B cell (primary cell): ENCODE results near the gene MCF2L. TPM values are rescaled to one million over a fixed set of nuclear protein-coding genes. Genes with fewer than 3 reads are reported as not detected.

ENCODE experiments used
- ATAC-seq: fragments of 200-7000 bp; cut with Tn5 transposase; one replicate; pipeline ENCODE4 v1.10.0; 2021; ENCODE audit warnings: low read depth, mild to moderate bottlenecking, moderate number of reproducible peaks, moderate library complexity
- CTCF ChIA-PET: fragments of 350-600 bp; sonication (Branson Sonifier 250); formaldehyde crosslinking; loops from one replicate; lab custom pipeline; 2021; ENCODE audit warnings: antibody characterized with exemption, inconsistent platforms; lab: Charles Lee
- POLR2A ChIA-PET: fragments of 350-600 bp; sonication (Branson Sonifier 250); formaldehyde crosslinking; loops from one replicate; lab custom pipeline; 2021; ENCODE audit warnings: antibody characterized with exemption; lab: Charles Lee
- DNase-seq: peaks from one replicate; pipeline ENCODE4 v3.0.0; 2013
- H2AFZ ChIP-seq: 2 replicates; pipeline ENCODE4 v1.6.1; 2012; ENCODE audit warnings: mild to moderate bottlenecking, low read depth, low read length; ENCODE audit not compliant: insufficient read depth, poor library complexity, severe bottlenecking
- H3K27ac ChIP-seq, 2 donors: 1 replicate in 1 of 2; 2 replicates in 1 of 2; pipeline ENCODE4 v1.5.1; 2012 to 2013; ENCODE audit warnings: low read length in 2 of 2, mild to moderate bottlenecking in 2 of 2, moderate library complexity in 1 of 2
- H3K27me3 ChIP-seq, 4 experiments: fragments of 200-600 bp in 1 of 4; sonication (generic) in 1 of 4; replicated peaks in 1 of 4; 1 replicate in 2 of 4; 2 replicates in 2 of 4; pipeline versions ENCODE4 v1.6.1 to v1.7.0; 2013 to 2016; ENCODE audit warnings: low read length in 3 of 4, mild to moderate bottlenecking in 2 of 4, mixed read lengths in 1 of 4, moderate library complexity in 1 of 4; ENCODE audit not compliant: insufficient read depth in 4 of 4, control insufficient read depth in 3 of 4; ENCODE audit errors: control extremely low read depth in 1 of 4
- H3K36me3 ChIP-seq, 2 experiments: replicated peaks in 1 of 2; 1 replicate in 1 of 2; 2 replicates in 1 of 2; pipeline versions ENCODE4 v1.6.1 to v1.7.1; 2013; ENCODE audit warnings: low read length in 1 of 2; ENCODE audit not compliant: insufficient read depth in 2 of 2, control insufficient read depth in 1 of 2; ENCODE audit errors: control extremely low read depth in 1 of 2, extremely low read depth in 1 of 2
- H3K4me1 ChIP-seq, 2 donors: fragments of 200-600 bp in 1 of 2; sonication (generic) in 1 of 2; 1 replicate in 1 of 2; 2 replicates in 1 of 2; pipeline versions ENCODE4 v1.5.1 to v1.6.1; 2013 to 2017; ENCODE audit warnings: low read length in 2 of 2; ENCODE audit not compliant: control insufficient read depth in 2 of 2, insufficient read depth in 2 of 2
- H3K4me2 ChIP-seq: replicated peaks from 2 replicates; pipeline ENCODE3; 2012; ENCODE audit warnings: mild to moderate bottlenecking, low read depth, low read length; ENCODE audit not compliant: poor library complexity, severe bottlenecking
- H3K4me3 ChIP-seq, 5 experiments: fragments of 200-600 bp in 1 of 5; sonication (generic) in 1 of 5; 1 replicate in 3 of 5; 2 replicates in 2 of 5; pipeline versions ENCODE4 v1.5.1 to v1.7.0; 2011 to 2016; ENCODE audit warnings: low read length in 4 of 5, mild to moderate bottlenecking in 4 of 5, low read depth in 2 of 5, control low read depth in 1 of 5, moderate library complexity in 1 of 5; ENCODE audit not compliant: insufficient read depth in 1 of 5; ENCODE audit errors: control extremely low read depth in 1 of 5, extremely low read depth in 1 of 5
- H3K79me2 ChIP-seq: fragments of 200-600 bp; sonication (generic); one replicate; pipeline ENCODE4 v1.6.0; 2016; ENCODE audit warnings: low read length; ENCODE audit not compliant: control insufficient read depth, insufficient read depth
- H3K9ac ChIP-seq: fragments of 200-600 bp; sonication (generic); 2 replicates; pipeline ENCODE4 v1.6.1; 2017; ENCODE audit warnings: mild to moderate bottlenecking, low read length, moderate library complexity
- H3K9me3 ChIP-seq, 3 donors: one replicate each; pipeline versions ENCODE4 v1.6.1 to v1.7.1; 2013; ENCODE audit warnings: low read length in 2 of 3; ENCODE audit not compliant: control insufficient read depth in 2 of 3, insufficient read depth in 1 of 3; ENCODE audit errors: control extremely low read depth in 1 of 3
- H4K20me1 ChIP-seq: 2 replicates; pipeline ENCODE4 v1.6.0; 2012; ENCODE audit warnings: mild to moderate bottlenecking, low read length; ENCODE audit not compliant: insufficient read depth, control insufficient read depth, poor library complexity, severe bottlenecking
- H3K27ac Mint-ChIP-seq: one replicate; pipeline ENCODE4 v1.8.0; 2021; ENCODE audit warnings: mixed read lengths
- H3K27me3 Mint-ChIP-seq: one replicate; pipeline ENCODE4 v1.8.0; 2021; ENCODE audit warnings: mixed read lengths
- H3K4me1 Mint-ChIP-seq: one replicate; pipeline ENCODE4 v1.8.0; 2021; ENCODE audit warnings: mixed read lengths
- H3K4me3 Mint-ChIP-seq: one replicate; pipeline ENCODE4 v1.8.0; 2021; ENCODE audit warnings: mixed read lengths
- H3K9me3 Mint-ChIP-seq: one replicate; pipeline ENCODE4 v1.8.0; 2022; ENCODE audit warnings: mixed read lengths; ENCODE audit not compliant: insufficient read depth
- EZH2 ChIP-seq: IDR thresholded peaks from 2 replicates; pipeline ENCODE4 v1.6.1; 2012; ENCODE audit warnings: borderline replicate concordance, low read depth, mild to moderate bottlenecking, moderate library complexity, low read length; ENCODE audit not compliant: insufficient read depth, poor library complexity, severe bottlenecking
- WGBS: methylation state at CpG from one replicate; pipeline ENCODE4 v1.1.5; 2013; ENCODE audit warnings: missing lambda C conversion rate; ENCODE audit not compliant: insufficient coverage; 5-methylcytosine and 5-hydroxymethylcytosine counted together
- intact Hi-C: fragments of 100-400 bp; cut with micrococcal nuclease; formaldehyde crosslinking; loops from one replicate; pipeline ENCODE4 v1.10.0; 2022
- polyA plus RNA-seq: library from polyadenylated mRNA; depleted of rRNA; stranded (reverse); fragments of >200 nt; gene quantifications from 2 replicates; pipeline ENCODE4 v1.2.3, GENCODE V29; 2012
- total RNA-seq, 2 donors: library from RNA; stranded (reverse); fragments of 120-200 nt in 1 of 2; gene quantifications; 1 replicate in 1 of 2; 2 replicates in 1 of 2; pipeline versions ENCODE4 v1.2.3 to v1.2.4, GENCODE V29; 2013 to 2022
- TF ChIP-seq, protein P1 (sequence below): fragments of 200-600 bp; IDR thresholded peaks from one replicate; pipeline ENCODE4 v1.8.0; 2022; ENCODE audit warnings: antibody characterized with exemption, mild to moderate bottlenecking

The MCF2L gene
- total and polyA plus RNA-seq, 2 donors (not counting 1 experiment from before 2014, with no cell fraction given): 3.7 to 8.2 TPM

DNA sequence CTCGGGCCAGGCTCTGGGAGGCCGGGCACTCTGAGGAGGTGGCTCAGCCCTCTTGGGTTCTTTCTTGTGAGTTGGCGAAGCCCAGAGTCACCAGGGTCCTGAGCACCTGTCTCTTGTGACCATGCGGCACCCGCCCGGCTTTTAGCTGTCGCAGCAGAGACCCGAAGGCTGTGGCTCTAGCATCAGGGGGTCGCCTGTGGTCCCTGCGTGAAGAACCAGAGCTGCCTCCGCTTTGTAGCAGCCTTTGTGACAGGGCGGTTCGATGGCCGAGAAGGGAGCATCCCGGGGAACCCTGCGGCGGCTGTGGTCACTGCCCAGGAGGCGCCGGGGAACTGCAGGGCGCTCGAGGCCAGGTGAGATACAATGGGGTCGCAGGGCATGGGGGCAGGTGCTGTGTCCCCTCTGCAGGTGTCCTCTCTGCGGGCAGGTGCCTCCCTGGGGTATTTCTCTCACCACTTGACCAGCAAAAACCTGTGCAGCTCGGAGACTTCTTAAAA is 10.4 kb downstream of the MCF2L start:
- ATAC-seq (no peak), DNase-seq (no peak)
- intact Hi-C loops: no loop called here
- no peaks in the 10 kb centered on the region for H3K4me1 ChIP-seq
- H3K27ac ChIP-seq: no peak overlapping the region
- Mint-ChIP-seq H3K27me3 (peaks cover 9% of the 10 kb centered on the region), H3K27ac (no peak overlapping the region), H3K4me1 (peaks cover 3% of the 10 kb centered on the region), H3K4me3 (no peak overlapping the region), H3K9me3 (no peaks in the 10 kb centered on the region)
- no peaks in the 10 kb centered on the region for H3K27me3 ChIP-seq
- H3K9me3 ChIP-seq: peaks cover 0 to 7% (median 0%) of the 10 kb centered on the region in 3 donors
- no peak overlapping the region for H3K9ac ChIP-seq
- no peak for TF ChIP-seq EZH2
- TF ChIP-seq, protein P1, sequence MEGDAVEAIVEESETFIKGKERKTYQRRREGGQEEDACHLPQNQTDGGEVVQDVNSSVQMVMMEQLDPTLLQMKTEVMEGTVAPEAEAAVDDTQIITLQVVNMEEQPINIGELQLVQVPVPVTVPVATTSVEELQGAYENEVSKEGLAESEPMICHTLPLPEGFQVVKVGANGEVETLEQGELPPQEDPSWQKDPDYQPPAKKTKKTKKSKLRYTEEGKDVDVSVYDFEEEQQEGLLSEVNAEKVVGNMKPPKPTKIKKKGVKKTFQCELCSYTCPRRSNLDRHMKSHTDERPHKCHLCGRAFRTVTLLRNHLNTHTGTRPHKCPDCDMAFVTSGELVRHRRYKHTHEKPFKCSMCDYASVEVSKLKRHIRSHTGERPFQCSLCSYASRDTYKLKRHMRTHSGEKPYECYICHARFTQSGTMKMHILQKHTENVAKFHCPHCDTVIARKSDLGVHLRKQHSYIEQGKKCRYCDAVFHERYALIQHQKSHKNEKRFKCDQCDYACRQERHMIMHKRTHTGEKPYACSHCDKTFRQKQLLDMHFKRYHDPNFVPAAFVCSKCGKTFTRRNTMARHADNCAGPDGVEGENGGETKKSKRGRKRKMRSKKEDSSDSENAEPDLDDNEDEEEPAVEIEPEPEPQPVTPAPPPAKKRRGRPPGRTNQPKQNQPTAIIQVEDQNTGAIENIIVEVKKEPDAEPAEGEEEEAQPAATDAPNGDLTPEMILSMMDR: no peak
- CTCF ChIA-PET: no interaction called here
- 91% methylated on average over 24 of the region's 24 CpGs for WGBS
- POLR2A ChIA-PET: no interaction called here
- no peak overlapping the region for H3K4me3 ChIP-seq
- H4K20me1 ChIP-seq: no peaks in the 10 kb centered on the region
- H3K79me2 ChIP-seq: no peaks in the 10 kb centered on the region
- no peaks in the 10 kb centered on the region for H3K36me3 ChIP-seq
- no peak overlapping the region for H2AFZ ChIP-seq
- no peak overlapping the region for H3K4me2 ChIP-seq

DNA sequence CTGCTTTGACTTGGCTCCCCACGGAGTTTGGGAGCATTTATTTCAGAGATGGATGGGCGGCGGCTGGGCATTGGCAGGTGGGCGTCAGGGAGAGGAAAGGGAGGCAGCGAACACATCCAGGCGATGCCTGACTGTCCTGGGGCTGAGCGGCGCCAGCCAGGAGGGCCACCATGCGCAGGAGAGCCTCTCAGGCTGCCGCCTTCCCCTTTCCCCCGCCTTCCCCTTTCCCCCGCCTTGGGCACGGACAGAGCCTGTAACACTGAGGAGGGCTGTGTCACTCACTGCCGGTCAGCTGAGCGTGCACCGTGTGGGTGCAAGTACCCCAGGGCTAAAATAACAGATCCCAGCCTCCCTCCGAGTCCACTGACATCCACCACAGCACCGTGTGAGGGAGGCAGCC is 11.4 kb downstream of the MCF2L start:
- Mint-ChIP-seq H3K4me1 (peaks cover 3% of the 10 kb centered on the region), H3K27ac (no peak overlapping the region), H3K27me3 (peaks cover 9% of the 10 kb centered on the region), H3K4me3 (no peak overlapping the region), H3K9me3 (no peaks in the 10 kb centered on the region)
- no peak overlapping the region for H3K4me3 ChIP-seq
- no peak overlapping the region for H2AFZ ChIP-seq
- no peaks in the 10 kb centered on the region for H3K36me3 ChIP-seq
- TF ChIP-seq, protein P1: no peak
- TF ChIP-seq EZH2: no peak
- no peaks in the 10 kb centered on the region for H3K79me2 ChIP-seq
- H3K4me2 ChIP-seq: no peak overlapping the region
- no peak overlapping the region for H3K9ac ChIP-seq
- H3K4me1 ChIP-seq: no peaks in the 10 kb centered on the region
- no peak for ATAC-seq
- peaks cover 0 to 7% (median 0%) of the 10 kb centered on the region in 3 donors for H3K9me3 ChIP-seq
- 48% methylated on average over 17 of the region's 18 CpGs for WGBS
- POLR2A ChIA-PET: no interaction called here
- H3K27ac ChIP-seq: no peak overlapping the region
- no peaks in the 10 kb centered on the region for H3K27me3 ChIP-seq
- CTCF ChIA-PET: no interaction called here
- no peak for DNase-seq
- intact Hi-C loops: no loop called here
- H4K20me1 ChIP-seq: no peaks in the 10 kb centered on the region
